DMS79 (cell line): Measurements from ENCODE around the gene ADAM22.
"Not testable (repeated sequence)": the region's sequence is repeated elsewhere in the genome, so short reads cannot be mapped to it uniquely, and the experiment has no call there.

Source experiments
- DNase-seq: peaks from one replicate; lab custom pipeline; 2025; lab: John Stamatoyannopoulos, UW

ADAM22 gene

GRCh38 chr7:88109612-88110011, 175.6 kb downstream of the ADAM22 start:
- DNase-seq, result peak; percentile 17

GRCh38 chr7:88111140-88111743, 177.2 kb downstream of the ADAM22 start:
- no peak for DNase-seq

GRCh38 chr7:88111954-88112471, 178.0 kb downstream of the ADAM22 start:
- no peak for DNase-seq

GRCh38 chr7:88115258-88115796, 181.3 kb downstream of the ADAM22 start:
- no peak for DNase-seq

GRCh38 chr7:88115816-88116215, 181.8 kb downstream of the ADAM22 start:
- no peak for DNase-seq

- DNase-seq, result no peak
These were observed 182.3 kb downstream of the ADAM22 start for GRCh38 chr7:88116235-88116795.

- DNase-seq, result no peak
These were observed 183.3 kb downstream of the ADAM22 start for GRCh38 chr7:88117325-88117724.

- no peak for DNase-seq
These were observed 187.3 kb downstream of the ADAM22 start for GRCh38 chr7:88121335-88121734.

GRCh38 chr7:88127637-88128290, 193.7 kb downstream of the ADAM22 start:
- no peak for DNase-seq

GRCh38 chr7:88132725-88133124, 198.7 kb downstream of the ADAM22 start:
- no peak for DNase-seq

GRCh38 chr7:88140947-88141346, 206.9 kb downstream of the ADAM22 start:
- DNase-seq, result no peak

- no peak for DNase-seq
These were observed 207.4 kb downstream of the ADAM22 start for GRCh38 chr7:88141479-88141878.

GRCh38 chr7:88141953-88142352, 207.9 kb downstream of the ADAM22 start:
- DNase-seq, result no peak

GRCh38 chr7:88146616-88147015, 212.6 kb downstream of the ADAM22 start:
- no peak for DNase-seq

GRCh38 chr7:88147341-88147740, 213.3 kb downstream of the ADAM22 start:
- DNase-seq, result no peak

GRCh38 chr7:88147949-88148348, 213.9 kb downstream of the ADAM22 start:
- DNase-seq, result no peak

- no peak for DNase-seq
These were observed 216.0 kb downstream of the ADAM22 start for GRCh38 chr7:88150033-88150432.

- DNase-seq, result no peak
These were observed 217.2 kb downstream of the ADAM22 start for GRCh38 chr7:88151119-88151790.

- no peak for DNase-seq
These were observed 219.3 kb downstream of the ADAM22 start for GRCh38 chr7:88153378-88153777.

GRCh38 chr7:88155756-88156155, 221.7 kb downstream of the ADAM22 start:
- no peak for DNase-seq

GRCh38 chr7:88156356-88156755, 222.3 kb downstream of the ADAM22 start:
- no peak for DNase-seq

- not testable (repeated sequence) for DNase-seq
These were observed 225.7 kb downstream of the ADAM22 start for GRCh38 chr7:88159741-88160140.

GRCh38 chr7:88165697-88166096, 231.6 kb downstream of the ADAM22 start:
- no peak for DNase-seq
